VCaP (cell line): Measurements from ENCODE around the gene C2.
"Not testable (repeated sequence)": the region's sequence is repeated elsewhere in the genome, so short reads cannot be mapped to it uniquely, and the experiment has no call there.

Experiments
- H3K27ac ChIP-seq: fragments of 450-650 bp; 2 replicates; pipeline ENCODE4 v1.5.1; 2017
- CTCF ChIP-seq: fragments of 450-650 bp; conservative IDR thresholded peaks from 2 replicates; pipeline ENCODE4 v1.5.1; 2017; ENCODE audit warnings: mild to moderate bottlenecking, moderate library complexity

C2 gene

GRCh38 chr6:31970604-31971271 lies 43.2 kb downstream of the C2 start:
- TF ChIP-seq CTCF = no peak
- H3K27ac ChIP-seq = peak overlapping the region; percentile 85

- TF ChIP-seq CTCF = no peak
- H3K27ac ChIP-seq = peak overlapping the region; percentile 85
Measured at GRCh38 chr6:31971279-31971992, 43.9 kb downstream of the C2 start.

- no peak for TF ChIP-seq CTCF
Measured at GRCh38 chr6:31971993-31972708, 44.6 kb downstream of the C2 start, which contains the start of gene DXO. Gene DXO, minus strand, starts transcription at chr6:31972138. Its CDS starts 463 bp downstream, at chr6:31971675.

DNA sequence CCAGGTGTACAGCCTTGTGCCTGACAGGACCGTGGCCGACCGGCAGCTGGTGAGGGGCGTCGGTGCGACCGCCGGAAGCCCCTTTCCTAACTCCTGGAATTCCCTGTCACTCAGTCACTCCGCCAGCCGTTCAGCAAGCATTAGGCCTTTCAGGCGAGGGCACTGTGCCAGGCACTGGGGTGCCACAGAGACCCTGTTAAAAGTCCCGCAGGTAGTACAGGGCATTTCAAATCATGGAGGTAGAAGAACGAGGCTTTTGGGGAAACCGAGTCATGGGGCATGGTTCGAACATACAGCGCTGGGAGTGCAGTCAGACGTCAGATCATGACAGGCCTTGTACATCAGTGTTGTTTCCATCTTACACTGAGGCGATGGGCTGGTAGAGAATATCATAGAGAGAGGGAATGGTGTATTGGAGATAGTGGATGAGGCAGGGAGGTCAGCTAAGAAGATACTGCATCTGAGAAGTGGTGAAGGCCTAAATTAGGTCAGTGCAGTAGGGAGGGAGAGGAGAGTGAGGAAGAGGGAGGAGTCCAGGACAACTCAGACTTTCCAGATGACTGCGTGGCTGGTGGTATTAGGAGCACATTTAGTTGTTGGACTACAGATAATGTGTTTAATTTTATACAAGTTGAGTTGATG lies 45.3 kb downstream of the C2 start:
- TF ChIP-seq CTCF = no peak
- peak overlapping the region; percentile 85 for H3K27ac ChIP-seq

More at GRCh38 chr6:31971993-31972708, 44.6 kb downstream of the C2 start, which contains the start of gene DXO:
- H3K27ac ChIP-seq = peak within 1 kb of the TSS; percentile 85

GRCh38 chr6:31976065-31976464 lies 48.5 kb downstream of the C2 start:
- not testable (repeated sequence) for H3K27ac ChIP-seq

DNA sequence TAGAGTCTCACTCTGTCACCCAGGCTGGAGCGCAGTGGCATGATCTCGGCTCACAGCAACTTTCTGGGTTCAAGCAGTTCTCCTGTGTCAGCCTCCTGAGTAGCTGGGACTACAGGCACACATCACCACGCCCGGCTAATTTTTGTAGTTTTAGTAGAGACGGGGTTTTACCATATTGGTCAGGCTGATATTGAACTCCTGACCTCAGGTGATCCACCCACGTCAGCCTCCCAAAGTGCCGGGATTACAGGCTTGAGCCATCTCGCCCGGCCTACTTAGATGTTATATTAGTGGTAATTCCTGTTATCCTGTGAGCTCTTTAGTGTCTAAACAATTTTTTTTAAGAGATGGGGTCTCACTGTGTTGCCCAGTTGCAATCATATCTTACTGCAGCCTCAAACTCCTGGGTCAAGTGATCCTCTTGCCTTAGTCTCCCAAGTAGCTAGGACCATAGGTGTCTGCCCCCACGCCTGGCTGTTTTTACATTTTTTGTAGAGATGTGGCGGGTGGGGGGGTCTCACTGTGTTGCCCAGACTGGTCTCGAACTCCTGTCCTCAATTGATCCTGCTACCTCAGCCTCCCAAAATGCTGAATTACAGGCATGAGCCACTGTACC lies 50.4 kb downstream of the C2 start:
- H3K27ac ChIP-seq = no peak overlapping the region
- TF ChIP-seq CTCF = no peak

- no peak for TF ChIP-seq CTCF
- H3K27ac ChIP-seq = no peak overlapping the region
Measured at GRCh38 chr6:31978831-31979230, 51.3 kb downstream of the C2 start.
